PFSK-1 (cell line): Measurements from ENCODE around the gene PNLIPRP2.

Experiments used
- POLR2AphosphoS5 ChIP-seq: IDR thresholded peaks from 2 replicates; pipeline ENCODE4 v1.6.1; 2012; ENCODE audit warnings: low read depth, mild to moderate bottlenecking, control low read depth, low read length, moderate library complexity
- SIN3A ChIP-seq: IDR thresholded peaks from 2 replicates; pipeline ENCODE4 v1.6.1; 2012; ENCODE audit warnings: mild to moderate bottlenecking, low read length, moderate library complexity, borderline replicate concordance; ENCODE audit not compliant: insufficient read depth
- TAF1 ChIP-seq: IDR thresholded peaks from 2 replicates; pipeline ENCODE4 v1.6.1; 2012; ENCODE audit warnings: low read length, control low read depth, borderline replicate concordance; ENCODE audit not compliant: insufficient read depth
- TF ChIP-seq, protein P1 (sequence below), 2 experiments: IDR thresholded peaks; 2 replicates each; pipeline versions ENCODE4 v1.6.1 to v1.8.0; 2011 to 2012; ENCODE audit warnings: low read depth in 2 of 2, low read length in 2 of 2, control low read depth in 1 of 2, inconsistent platforms in 1 of 2, mild to moderate bottlenecking in 1 of 2, moderate library complexity in 1 of 2; ENCODE audit not compliant: insufficient read depth in 1 of 2

DNA sequence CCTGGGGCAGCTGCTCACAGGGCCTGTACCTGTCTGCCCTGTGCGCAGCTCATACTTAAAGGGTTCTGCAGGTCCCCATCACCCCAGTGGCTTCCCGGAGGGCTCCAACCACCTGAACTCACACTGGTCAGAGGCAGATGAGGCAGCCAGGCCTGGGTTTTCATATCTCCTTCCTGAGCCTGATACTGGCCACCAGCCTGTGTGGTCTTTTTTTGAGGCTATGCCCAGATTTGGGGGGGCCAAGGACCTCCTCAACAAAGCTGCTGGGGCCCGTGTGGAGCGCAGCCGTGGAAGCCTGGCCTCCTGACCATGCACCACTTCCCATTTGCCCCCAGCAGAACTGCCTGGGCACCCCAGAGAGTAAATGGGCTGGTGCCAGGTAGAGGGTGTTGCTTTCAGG lies 25.7 kb downstream of the PNLIPRP2 start:
- TF ChIP-seq POLR2AphosphoS5 (no peak), TAF1 (no peak), SIN3A (no peak)
- TF ChIP-seq, protein P1, sequence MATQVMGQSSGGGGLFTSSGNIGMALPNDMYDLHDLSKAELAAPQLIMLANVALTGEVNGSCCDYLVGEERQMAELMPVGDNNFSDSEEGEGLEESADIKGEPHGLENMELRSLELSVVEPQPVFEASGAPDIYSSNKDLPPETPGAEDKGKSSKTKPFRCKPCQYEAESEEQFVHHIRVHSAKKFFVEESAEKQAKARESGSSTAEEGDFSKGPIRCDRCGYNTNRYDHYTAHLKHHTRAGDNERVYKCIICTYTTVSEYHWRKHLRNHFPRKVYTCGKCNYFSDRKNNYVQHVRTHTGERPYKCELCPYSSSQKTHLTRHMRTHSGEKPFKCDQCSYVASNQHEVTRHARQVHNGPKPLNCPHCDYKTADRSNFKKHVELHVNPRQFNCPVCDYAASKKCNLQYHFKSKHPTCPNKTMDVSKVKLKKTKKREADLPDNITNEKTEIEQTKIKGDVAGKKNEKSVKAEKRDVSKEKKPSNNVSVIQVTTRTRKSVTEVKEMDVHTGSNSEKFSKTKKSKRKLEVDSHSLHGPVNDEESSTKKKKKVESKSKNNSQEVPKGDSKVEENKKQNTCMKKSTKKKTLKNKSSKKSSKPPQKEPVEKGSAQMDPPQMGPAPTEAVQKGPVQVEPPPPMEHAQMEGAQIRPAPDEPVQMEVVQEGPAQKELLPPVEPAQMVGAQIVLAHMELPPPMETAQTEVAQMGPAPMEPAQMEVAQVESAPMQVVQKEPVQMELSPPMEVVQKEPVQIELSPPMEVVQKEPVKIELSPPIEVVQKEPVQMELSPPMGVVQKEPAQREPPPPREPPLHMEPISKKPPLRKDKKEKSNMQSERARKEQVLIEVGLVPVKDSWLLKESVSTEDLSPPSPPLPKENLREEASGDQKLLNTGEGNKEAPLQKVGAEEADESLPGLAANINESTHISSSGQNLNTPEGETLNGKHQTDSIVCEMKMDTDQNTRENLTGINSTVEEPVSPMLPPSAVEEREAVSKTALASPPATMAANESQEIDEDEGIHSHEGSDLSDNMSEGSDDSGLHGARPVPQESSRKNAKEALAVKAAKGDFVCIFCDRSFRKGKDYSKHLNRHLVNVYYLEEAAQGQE (IDR thresholded peaks at IDR 0.05; ENCODE audit: insufficient read depth in 1 of 2, low read depth in 2 of 2, low read length in 2 of 2), result no peak
